ENCODE measurements around the gene RSPH10B2. TPM values are rescaled to one million over a fixed set of nuclear protein-coding genes. Genes with fewer than 3 reads are reported as not detected.
"Not testable (repeated sequence)": the region's sequence is repeated elsewhere in the genome, so short reads cannot be mapped to it uniquely, and the experiment has no call there.

The RSPH10B2 gene
- total RNA-seq, 1 experiment from 2014 or later: 0.33 TPM

GRCh38 chr7:6833636-6834035 is 79.7 kb downstream of the RSPH10B2 start:
- H4K5ac ChIP-seq (ENCODE audit: insufficient read length, low read depth, low read length): no peak overlapping the region
- H3K9ac ChIP-seq (ENCODE audit: extremely low read depth, insufficient read length, low read length): no peak overlapping the region
- H3K4me2 ChIP-seq (ENCODE audit: insufficient read depth, insufficient read length, low read length): no peak overlapping the region
- H3K36me3 Mint-ChIP-seq (ENCODE audit: insufficient read depth in 1 of 3, low read depth in 3 of 3): no peaks in the 10 kb centered on the region
- peaks cover 27% of the 10 kb centered on the region for H3K27me3 Mint-ChIP-seq (ENCODE audit: low read depth)
- DNase-seq: no peak
- no peak overlapping the region for H3K56ac ChIP-seq (ENCODE audit: insufficient read length, low read depth, low read length)
- H3K4me1 ChIP-seq (ENCODE audit: insufficient read depth, low read length): no peaks in the 10 kb centered on the region
- H3K4ac ChIP-seq (ENCODE audit: low read depth, low read length): no peak overlapping the region
- no peak for TF ChIP-seq CTCF (conservative IDR thresholded peaks at IDR 0.05)
- no peak overlapping the region for H3K27ac Mint-ChIP-seq
- H3K4me3 Mint-ChIP-seq: no peak overlapping the region
- no peaks in the 10 kb centered on the region for H3K9me3 Mint-ChIP-seq
- no peaks in the 10 kb centered on the region for H3K79me1 ChIP-seq (ENCODE audit: insufficient read depth, low read depth, low read length, poor library complexity, severe bottlenecking)
- H3K27me3 ChIP-seq (ENCODE audit: insufficient read depth, low read length): no peaks in the 10 kb centered on the region
- no peak overlapping the region for H2BK12ac ChIP-seq (ENCODE audit: insufficient read length, low read depth, low read length)
- no peak overlapping the region for H3T11ph ChIP-seq (ENCODE audit: low read length)
- no peak overlapping the region for H2AFZ ChIP-seq (ENCODE audit: low read length)
- no peaks in the 10 kb centered on the region for H3K23me2 ChIP-seq (ENCODE audit: insufficient read length, low read depth, low read length, poor library complexity, severe bottlenecking)
- H4K91ac ChIP-seq (ENCODE audit: insufficient read length, low read depth, low read length): no peak overlapping the region
- H3K79me2 ChIP-seq (ENCODE audit: insufficient read depth, low read length): no peaks in the 10 kb centered on the region
- no peak overlapping the region for H2BK120ac ChIP-seq (ENCODE audit: low read depth, low read length, poor library complexity, severe bottlenecking)
- H2AK5ac ChIP-seq (ENCODE audit: insufficient read length, low read length): no peak overlapping the region
- H2BK5ac ChIP-seq (ENCODE audit: insufficient read length, low read length): no peak overlapping the region
- no peak overlapping the region for H3K23ac ChIP-seq (ENCODE audit: insufficient read length, low read depth, low read length)
- WGBS (ENCODE audit: extremely low coverage, insufficient read length, low lambda C conversion rate): no CpG with 5 or more reads among the region's 6 CpGs
- H2BK15ac ChIP-seq (ENCODE audit: low read depth, low read length): no peak overlapping the region
- no peak overlapping the region for H3K14ac ChIP-seq (ENCODE audit: insufficient read depth, low read length)
- H3K27ac ChIP-seq (ENCODE audit: insufficient read length, low read depth, low read length): no peak overlapping the region
- no peak overlapping the region for H4K8ac ChIP-seq (replicated peaks; ENCODE audit: insufficient read length, low read depth, low read length)
- H3K4me1 Mint-ChIP-seq: peaks cover 3 to 8% of the 10 kb centered on the region in 2 experiments; a peak in 1 of 4 replicates
- H3K9me3 ChIP-seq (ENCODE audit: control insufficient read depth, low read depth, low read length): no peaks in the 10 kb centered on the region
- no peak overlapping the region for H3K18ac ChIP-seq (ENCODE audit: insufficient read length, low read depth, low read length)
- no peak overlapping the region for H2BK20ac ChIP-seq (ENCODE audit: low read depth, low read length, poor library complexity, severe bottlenecking)
- H4K20me1 ChIP-seq (ENCODE audit: control insufficient read depth, insufficient read depth, insufficient read length): no peaks in the 10 kb centered on the region

GRCh38 chr7:6835521-6835920 is 81.6 kb downstream of the RSPH10B2 start:
- not testable (repeated sequence) for H4K91ac ChIP-seq (ENCODE audit: insufficient read length, low read depth, low read length); H3K9me3 ChIP-seq (ENCODE audit: control insufficient read depth, low read depth, low read length); H3K9me3 Mint-ChIP-seq; H2BK12ac ChIP-seq (ENCODE audit: insufficient read length, low read depth, low read length); H3K18ac ChIP-seq (ENCODE audit: insufficient read length, low read depth, low read length); H2AK5ac ChIP-seq (ENCODE audit: insufficient read length, low read length); H3K23me2 ChIP-seq (ENCODE audit: insufficient read length, low read depth, low read length, poor library complexity, severe bottlenecking); H3T11ph ChIP-seq (ENCODE audit: low read length); H4K8ac ChIP-seq (replicated peaks; ENCODE audit: insufficient read length, low read depth, low read length); DNase-seq; H3K36me3 Mint-ChIP-seq (ENCODE audit: insufficient read depth in 1 of 3, low read depth in 3 of 3); H3K23ac ChIP-seq (ENCODE audit: insufficient read length, low read depth, low read length); H3K79me2 ChIP-seq (ENCODE audit: insufficient read depth, low read length); H3K27ac Mint-ChIP-seq; H3K4me3 Mint-ChIP-seq; H2BK15ac ChIP-seq (ENCODE audit: low read depth, low read length); H3K4me2 ChIP-seq (ENCODE audit: insufficient read depth, insufficient read length, low read length); H3K56ac ChIP-seq (ENCODE audit: insufficient read length, low read depth, low read length); H3K27ac ChIP-seq (ENCODE audit: insufficient read length, low read depth, low read length); H3K27me3 ChIP-seq (ENCODE audit: insufficient read depth, low read length); H3K14ac ChIP-seq (ENCODE audit: insufficient read depth, low read length); H2BK20ac ChIP-seq (ENCODE audit: low read depth, low read length, poor library complexity, severe bottlenecking); H3K79me1 ChIP-seq (ENCODE audit: insufficient read depth, low read depth, low read length, poor library complexity, severe bottlenecking); H3K4me1 Mint-ChIP-seq; H2AFZ ChIP-seq (ENCODE audit: low read length); H4K20me1 ChIP-seq (ENCODE audit: control insufficient read depth, insufficient read depth, insufficient read length); H4K5ac ChIP-seq (ENCODE audit: insufficient read length, low read depth, low read length); H3K4me1 ChIP-seq (ENCODE audit: insufficient read depth, low read length); H2BK5ac ChIP-seq (ENCODE audit: insufficient read length, low read length); H2BK120ac ChIP-seq (ENCODE audit: low read depth, low read length, poor library complexity, severe bottlenecking); H3K4ac ChIP-seq (ENCODE audit: low read depth, low read length); H3K9ac ChIP-seq (ENCODE audit: extremely low read depth, insufficient read length, low read length)
- peaks cover 24% of the 10 kb centered on the region for H3K27me3 Mint-ChIP-seq (ENCODE audit: low read depth)
- WGBS (ENCODE audit: extremely low coverage, insufficient read length, low lambda C conversion rate): no CpG with 5 or more reads among the region's 3 CpGs

All from H9 (cell line).